HFF-Myc (cell line): ENCODE measurements around the gene KRTAP10-3.
"Not testable (repeated sequence)": the region's sequence is repeated elsewhere in the genome, so short reads cannot be mapped to it uniquely, and the experiment has no call there.

Experiments
- DNase-seq: peaks from one replicate; pipeline ENCODE4 v3.0.0-alpha.2; 2011; ENCODE audit warnings: low read depth; ENCODE audit errors: extremely low read depth
- H3K4me3 ChIP-seq: replicated peaks from 2 replicates; pipeline ENCODE4 v1.5.1; 2011; ENCODE audit warnings: low read depth, mild to moderate bottlenecking, control low read depth, low read length
- TF ChIP-seq, protein P1 (sequence below): IDR thresholded peaks from 2 replicates; pipeline ENCODE4 v1.5.1; 2012; ENCODE audit warnings: mild to moderate bottlenecking, low read depth, low read length, control low read depth; ENCODE audit errors: missing control alignments

The KRTAP10-3 gene, protein sequence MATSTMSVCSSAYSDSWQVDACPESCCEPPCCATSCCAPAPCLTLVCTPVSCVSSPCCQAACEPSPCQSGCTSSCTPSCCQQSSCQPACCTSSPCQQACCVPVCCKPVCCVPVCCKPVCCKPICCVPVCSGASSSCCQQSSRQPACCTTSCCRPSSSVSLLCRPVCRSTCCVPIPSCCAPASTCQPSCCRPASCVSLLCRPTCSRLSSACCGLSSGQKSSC

DNA sequence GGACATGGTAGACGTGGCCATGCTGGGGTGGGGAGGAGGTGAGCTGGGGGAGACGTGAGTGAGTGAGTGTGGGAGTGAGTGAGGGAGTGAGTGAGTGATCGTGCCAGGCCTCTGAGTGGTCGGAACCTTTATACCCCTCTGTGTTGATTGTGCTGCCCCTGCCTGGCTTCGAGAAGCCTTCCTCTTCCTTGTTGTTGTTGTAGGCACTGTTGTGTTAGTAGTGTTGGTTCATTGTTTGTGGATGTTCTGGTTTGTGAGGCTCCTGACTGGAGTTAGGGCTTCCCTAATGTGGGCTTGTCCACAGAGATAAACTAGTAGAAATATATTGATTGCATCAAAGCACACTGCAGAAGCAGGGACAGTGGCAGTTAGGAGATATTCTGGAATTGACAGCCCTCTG is at the start of gene KRTAP10-3:
Gene KRTAP10-3 (minus strand): TSS at position 101 of the 400 bp plus-strand sequence. CDS start 80 bp downstream, at position 21.
- TF ChIP-seq, protein P1, sequence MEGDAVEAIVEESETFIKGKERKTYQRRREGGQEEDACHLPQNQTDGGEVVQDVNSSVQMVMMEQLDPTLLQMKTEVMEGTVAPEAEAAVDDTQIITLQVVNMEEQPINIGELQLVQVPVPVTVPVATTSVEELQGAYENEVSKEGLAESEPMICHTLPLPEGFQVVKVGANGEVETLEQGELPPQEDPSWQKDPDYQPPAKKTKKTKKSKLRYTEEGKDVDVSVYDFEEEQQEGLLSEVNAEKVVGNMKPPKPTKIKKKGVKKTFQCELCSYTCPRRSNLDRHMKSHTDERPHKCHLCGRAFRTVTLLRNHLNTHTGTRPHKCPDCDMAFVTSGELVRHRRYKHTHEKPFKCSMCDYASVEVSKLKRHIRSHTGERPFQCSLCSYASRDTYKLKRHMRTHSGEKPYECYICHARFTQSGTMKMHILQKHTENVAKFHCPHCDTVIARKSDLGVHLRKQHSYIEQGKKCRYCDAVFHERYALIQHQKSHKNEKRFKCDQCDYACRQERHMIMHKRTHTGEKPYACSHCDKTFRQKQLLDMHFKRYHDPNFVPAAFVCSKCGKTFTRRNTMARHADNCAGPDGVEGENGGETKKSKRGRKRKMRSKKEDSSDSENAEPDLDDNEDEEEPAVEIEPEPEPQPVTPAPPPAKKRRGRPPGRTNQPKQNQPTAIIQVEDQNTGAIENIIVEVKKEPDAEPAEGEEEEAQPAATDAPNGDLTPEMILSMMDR, result no peak
- no peak within 1 kb of the TSS for H3K4me3 ChIP-seq
- no peak for DNase-seq

DNA sequence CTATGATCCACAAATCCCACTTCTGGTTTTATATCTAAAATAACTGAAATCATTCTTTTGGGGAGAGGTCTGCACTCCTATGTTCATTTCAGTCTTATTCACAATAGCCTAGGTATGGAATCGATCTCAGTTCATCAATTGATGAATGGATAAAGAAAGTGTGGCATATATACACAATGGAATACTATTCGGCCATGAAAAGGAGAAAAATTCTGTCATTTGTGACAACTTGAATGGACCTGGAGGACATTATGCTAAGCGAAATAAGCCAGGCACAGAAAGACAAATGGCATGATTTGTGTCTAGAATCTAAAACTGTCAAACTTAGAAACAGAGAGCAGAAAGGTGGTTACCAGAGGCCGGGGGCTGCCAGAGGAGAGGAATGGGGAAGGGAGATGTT is 47.9 kb upstream of the KRTAP10-3 start:
- H3K4me3 ChIP-seq, result no peak overlapping the region
- DNase-seq, result no peak
- TF ChIP-seq, protein P1, result no peak

DNA sequence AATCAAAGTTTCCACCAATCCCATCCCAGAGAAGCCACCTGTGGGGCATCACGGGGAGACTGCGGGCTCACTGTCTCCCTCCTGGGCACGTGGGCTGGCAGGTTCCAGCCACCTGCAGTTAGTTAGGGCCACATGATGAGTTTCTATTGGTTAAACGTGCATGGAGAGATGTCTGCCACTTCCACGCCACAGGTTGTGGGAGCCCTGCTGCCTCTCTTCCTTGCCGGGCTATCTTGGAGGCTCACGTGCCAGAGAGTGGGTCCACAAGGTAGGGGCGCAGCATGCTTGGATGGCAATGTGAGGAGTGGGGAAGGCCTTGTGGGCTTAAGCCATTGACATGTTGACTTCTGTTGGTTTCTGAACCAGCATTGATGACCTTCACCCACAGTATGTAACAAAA is 45.3 kb upstream of the KRTAP10-3 start:
- TF ChIP-seq, protein P1, result no peak
- H3K4me3 ChIP-seq, result no peak overlapping the region
- no peak for DNase-seq

DNA sequence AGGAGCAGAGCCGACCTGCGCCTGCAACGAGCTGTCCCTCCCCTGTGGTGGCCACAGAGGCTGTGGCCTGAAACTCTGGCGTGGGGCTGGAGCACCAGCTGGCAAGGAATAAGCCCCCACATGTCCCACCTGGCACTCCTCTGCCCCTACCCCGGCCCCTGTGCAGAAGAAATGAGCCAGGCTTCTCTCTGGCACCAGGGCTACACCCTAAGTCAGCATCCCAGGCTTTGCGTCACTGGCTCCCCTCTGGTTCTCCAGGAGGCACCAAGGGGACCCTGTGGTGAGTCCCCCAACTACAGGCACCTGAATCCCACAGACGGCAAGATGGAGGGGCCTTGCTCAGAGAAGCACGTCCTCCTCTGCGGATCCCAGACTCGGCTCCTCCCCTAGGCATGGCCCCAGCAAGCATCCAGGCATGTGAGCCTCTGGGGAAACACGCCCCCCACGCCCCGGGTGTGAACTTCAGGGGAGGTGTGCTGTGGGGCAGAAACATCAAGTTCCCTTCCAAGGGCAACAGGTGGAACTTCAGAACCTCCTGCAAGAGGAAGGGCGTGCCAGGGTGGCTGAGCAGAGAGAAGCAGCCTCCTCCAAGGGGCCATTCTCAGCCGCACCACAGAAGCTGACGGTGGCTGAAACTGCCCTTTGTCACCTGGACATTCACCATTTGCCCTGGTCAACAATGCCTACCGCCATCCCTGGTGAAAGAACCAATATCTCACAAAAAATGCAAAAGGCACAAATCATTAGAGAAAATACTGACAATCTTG is 44.7 kb upstream of the KRTAP10-3 start:
- TF ChIP-seq, protein P1, result no peak
- no peak overlapping the region for H3K4me3 ChIP-seq
- DNase-seq, result no peak

DNA sequence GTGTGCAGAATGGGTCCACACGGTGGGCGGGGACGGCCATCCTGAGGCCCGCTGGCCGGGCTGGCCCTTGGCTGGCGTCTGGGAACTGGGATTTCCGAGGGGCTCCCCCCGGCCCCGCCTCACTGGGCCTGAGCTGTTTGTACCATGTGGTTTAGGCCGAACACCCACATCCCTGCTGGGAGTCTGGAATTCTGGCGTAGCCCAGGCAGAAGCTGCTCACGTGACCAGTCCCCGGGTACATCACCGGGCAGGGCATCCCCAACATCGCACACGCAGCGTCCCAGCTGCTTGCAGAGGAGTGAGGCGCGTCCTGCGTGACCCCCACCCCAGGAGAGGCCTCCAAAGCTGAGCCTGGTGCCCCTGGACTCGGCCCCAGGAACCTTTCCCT is 43.9 kb upstream of the KRTAP10-3 start:
- TF ChIP-seq, protein P1, result no peak
- no peak overlapping the region for H3K4me3 ChIP-seq
- DNase-seq, result no peak

DNA sequence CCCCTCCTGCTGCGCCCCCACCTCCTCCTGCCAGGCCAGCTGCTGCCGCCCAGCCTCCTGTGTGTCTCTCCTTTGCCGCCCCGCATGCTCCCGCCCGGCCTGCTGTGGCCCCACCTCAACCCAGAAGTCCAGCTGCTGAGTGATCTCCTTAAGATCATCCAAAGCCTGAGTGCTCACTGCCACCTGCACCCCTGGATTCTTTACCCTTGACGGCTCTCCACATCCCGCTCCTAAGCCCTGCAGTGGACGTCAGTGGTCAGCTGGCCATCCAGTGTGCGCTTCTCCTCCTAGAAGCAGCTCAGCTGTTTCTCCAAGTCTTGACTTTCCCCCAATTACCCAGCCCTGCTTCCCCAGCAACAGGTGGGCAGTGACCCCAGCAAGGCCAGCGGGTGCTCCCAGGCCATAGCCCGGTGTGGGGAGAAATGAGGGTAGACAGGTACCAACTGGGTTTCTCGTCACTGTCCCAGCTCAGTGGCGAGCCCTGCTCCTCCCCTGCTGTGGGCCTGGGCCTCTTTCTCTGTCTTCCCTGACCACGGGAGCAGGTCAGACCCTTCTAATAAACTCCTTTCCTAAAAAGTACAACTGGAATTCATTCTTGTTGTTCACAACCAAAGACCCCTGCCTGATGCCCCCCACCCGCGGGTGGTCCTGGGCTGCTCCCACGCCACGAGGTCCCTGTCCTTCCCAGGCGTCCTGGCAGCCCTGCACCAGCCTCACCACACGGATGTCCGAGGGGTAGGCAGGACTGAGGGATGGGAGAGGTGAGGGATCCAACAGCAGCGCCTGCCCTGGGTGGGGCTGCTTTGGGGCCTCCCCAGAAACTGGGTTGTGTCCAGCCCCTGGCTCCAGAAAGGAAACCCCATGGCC is 43.2 kb upstream of the KRTAP10-3 start:
- DNase-seq, result no peak
- TF ChIP-seq, protein P1, result no peak

DNA sequence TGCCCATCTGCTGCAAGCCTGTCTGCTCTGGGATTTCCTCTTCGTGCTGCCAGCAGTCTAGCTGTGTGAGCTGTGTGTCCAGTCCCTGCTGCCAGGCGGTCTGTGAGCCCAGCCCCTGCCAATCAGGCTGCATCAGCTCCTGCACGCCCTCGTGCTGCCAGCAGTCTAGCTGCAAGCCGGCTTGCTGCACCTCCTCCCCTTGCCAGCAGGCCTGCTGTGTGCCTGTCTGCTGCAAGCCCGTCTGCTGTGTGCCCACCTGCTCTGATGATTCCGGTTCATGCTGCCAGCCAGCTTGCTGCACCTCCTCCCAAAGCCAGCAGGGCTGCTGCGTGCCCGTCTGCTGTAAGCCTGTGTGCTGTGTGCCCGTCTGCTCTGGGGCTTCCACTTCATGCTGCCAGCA is 42.5 kb upstream of the KRTAP10-3 start:
- DNase-seq, H3K4me3 ChIP-seq: not testable (repeated sequence)

More for the DNA sequence above, 43.2 kb upstream of the KRTAP10-3 start:
- no peak overlapping the region for H3K4me3 ChIP-seq

DNA sequence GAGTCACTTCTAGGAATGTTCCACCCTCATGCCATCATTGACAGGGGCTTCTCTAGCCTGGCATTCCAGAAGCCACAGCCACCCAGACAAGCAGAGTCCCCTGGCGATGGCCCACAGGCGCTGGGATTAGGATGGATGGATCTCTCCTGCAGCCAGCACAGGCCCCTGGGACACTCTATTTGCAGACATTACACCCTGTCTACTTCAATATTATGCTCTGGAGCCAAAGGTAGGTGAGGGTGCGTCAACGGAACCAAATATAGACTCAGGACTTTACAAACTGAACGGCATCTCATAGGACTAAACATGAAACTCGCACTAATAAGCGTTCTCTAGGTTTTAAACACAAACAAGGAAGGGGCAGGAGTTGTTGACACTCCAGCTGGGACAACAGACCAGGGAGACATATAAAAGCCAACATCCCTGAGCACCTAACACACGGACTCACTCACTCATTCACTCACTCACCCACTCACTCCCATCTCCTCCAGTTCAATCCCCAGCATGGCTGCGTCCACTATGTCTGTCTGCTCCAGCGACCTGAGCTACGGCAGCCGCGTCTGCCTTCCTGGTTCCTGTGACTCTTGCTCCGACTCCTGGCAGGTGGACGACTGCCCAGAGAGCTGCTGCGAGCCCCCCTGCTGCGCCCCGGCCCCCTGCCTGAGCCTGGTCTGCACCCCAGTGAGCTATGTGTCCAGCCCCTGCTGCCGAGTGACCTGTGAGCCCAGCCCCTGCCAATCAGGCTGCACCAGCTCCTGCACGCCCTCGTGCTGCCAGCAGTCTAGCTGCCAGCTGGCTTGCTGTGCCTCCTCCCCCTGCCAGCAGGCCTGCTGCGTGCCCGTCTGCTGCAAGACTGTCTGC is 41.8 kb upstream of the KRTAP10-3 start, which contains the start of gene KRTAP10-7:
Gene KRTAP10-7 (plus strand): TSS at position 480 of the 861 bp plus-strand sequence. CDS start 25 bp downstream, at position 505.
- not testable (repeated sequence) for DNase-seq, H3K4me3 ChIP-seq
